Stimulated activated naive CD8-positive, alpha-beta T cell treated with anti-CD3 and anti-CD28 coated beads, Interleukin-15, Interleukin-2, amounts not matched to agents 100 ng/mL and 50 ng/mL, for 24 hours (primary cell): ENCODE results near the gene MX1.
"Not testable (repeated sequence)": the region's sequence is repeated elsewhere in the genome, so short reads cannot be mapped to it uniquely, and the experiment has no call there.

Source experiments
- H3K27ac Mint-ChIP-seq: one replicate; pipeline ENCODE4 v1.8.0; 2021; ENCODE audit warnings: mild to moderate bottlenecking, mixed read lengths
- H3K27me3 Mint-ChIP-seq: one replicate; pipeline ENCODE4 v1.8.0; 2021; ENCODE audit warnings: mixed read lengths
- H3K36me3 Mint-ChIP-seq: one replicate; pipeline ENCODE4 v1.8.0; 2021; ENCODE audit warnings: low read depth, mixed read lengths
- H3K4me1 Mint-ChIP-seq: one replicate; pipeline ENCODE4 v1.8.0; 2021; ENCODE audit warnings: low read depth, mixed read lengths
- H3K4me3 Mint-ChIP-seq: one replicate; pipeline ENCODE4 v1.8.0; 2021; ENCODE audit warnings: mild to moderate bottlenecking, mixed read lengths
- H3K9me3 Mint-ChIP-seq: one replicate; pipeline ENCODE4 v1.8.0; 2021; ENCODE audit warnings: mixed read lengths

Gene MX1

DNA sequence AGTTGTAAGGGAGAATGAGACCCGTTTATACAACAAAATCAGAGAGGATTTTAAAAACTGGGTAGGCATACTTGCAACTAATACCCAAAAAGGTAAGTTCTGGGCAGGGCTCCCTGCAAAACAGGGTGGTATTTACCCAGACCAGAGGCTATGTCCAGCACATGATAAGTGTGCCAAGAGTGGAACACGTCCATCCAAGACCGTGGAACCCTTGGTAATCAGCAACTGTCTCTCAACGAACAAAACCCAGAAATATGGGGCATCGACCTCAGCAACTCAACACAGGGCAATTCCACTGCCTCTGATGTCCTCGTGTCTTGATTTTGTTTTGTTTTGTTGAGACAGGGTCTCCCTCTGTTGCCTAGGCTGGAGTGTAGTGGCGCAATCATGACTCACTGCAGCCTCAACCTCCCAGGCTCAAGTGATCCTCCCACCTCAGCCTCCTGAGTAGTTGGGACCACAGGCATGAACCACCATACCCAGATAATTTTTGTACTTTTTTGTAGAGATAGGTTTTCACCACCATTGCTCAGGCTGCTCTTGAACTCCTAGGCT, 26.7 kb upstream of the MX1 start:
- Mint-ChIP-seq H3K27me3 (no peaks in the 10 kb centered on the region), H3K4me1 (no peaks in the 10 kb centered on the region), H3K9me3 (no peaks in the 10 kb centered on the region), H3K4me3 (no peak overlapping the region), H3K36me3 (peaks cover 52% of the 10 kb centered on the region), H3K27ac (no peak overlapping the region)

DNA sequence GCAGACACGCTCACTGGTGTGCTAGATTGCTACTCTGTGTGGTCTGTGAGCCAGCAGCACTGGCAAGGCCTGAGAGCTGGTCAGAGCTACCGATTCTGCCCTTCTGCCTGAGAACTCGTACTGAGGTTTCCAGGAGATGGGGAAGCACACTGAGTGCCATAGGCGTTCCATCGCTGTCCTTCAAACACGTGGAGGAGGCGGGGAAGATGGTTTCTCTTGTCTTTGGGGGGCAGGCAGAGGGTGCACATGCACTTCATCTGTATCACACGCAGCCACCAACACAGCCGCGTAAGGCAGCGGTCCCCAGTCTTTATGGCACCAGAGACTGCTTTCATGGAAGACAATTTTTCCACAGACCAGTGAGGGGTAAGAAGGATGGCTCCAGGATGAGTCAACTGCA, 23.8 kb upstream of the MX1 start:
- peaks cover 45% of the 10 kb centered on the region for H3K36me3 Mint-ChIP-seq
- no peaks in the 10 kb centered on the region for H3K4me1 Mint-ChIP-seq
- H3K9me3 Mint-ChIP-seq: no peaks in the 10 kb centered on the region
- no peak overlapping the region for H3K27ac Mint-ChIP-seq
- no peaks in the 10 kb centered on the region for H3K27me3 Mint-ChIP-seq
- H3K4me3 Mint-ChIP-seq: no peak overlapping the region

GRCh38 chr21:41402796-41403195, 23.2 kb upstream of the MX1 start:
- no peaks in the 10 kb centered on the region for H3K4me1 Mint-ChIP-seq
- no peaks in the 10 kb centered on the region for H3K9me3 Mint-ChIP-seq
- H3K27ac Mint-ChIP-seq: no peak overlapping the region
- peaks cover 44% of the 10 kb centered on the region for H3K36me3 Mint-ChIP-seq
- H3K27me3 Mint-ChIP-seq: no peaks in the 10 kb centered on the region
- H3K4me3 Mint-ChIP-seq: no peak overlapping the region

DNA sequence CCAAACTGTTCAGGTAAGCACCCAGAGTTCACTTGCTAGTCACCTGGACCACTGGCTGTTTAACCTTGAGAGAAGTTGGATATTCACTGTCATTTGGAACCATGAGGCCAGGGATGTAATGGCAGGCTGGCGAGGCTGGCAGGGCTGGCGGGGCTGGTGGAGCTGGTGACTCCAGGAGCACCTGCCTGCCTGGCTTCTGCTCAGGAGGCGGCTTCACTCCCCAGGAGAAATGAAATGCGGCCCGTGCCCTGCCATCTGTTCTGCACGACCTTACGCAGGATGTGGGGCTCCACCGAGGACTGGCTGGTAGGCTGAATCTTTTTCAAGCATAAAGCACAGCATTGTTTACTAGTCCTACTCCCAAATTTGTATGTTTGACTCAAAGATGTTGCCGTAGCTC, 22.7 kb upstream of the MX1 start:
- Mint-ChIP-seq H3K36me3 (peaks cover 47% of the 10 kb centered on the region), H3K4me3 (no peak overlapping the region), H3K4me1 (no peaks in the 10 kb centered on the region), H3K9me3 (no peaks in the 10 kb centered on the region), H3K27me3 (no peaks in the 10 kb centered on the region), H3K27ac (no peak overlapping the region)

- Mint-ChIP-seq H3K36me3 (peaks cover 49% of the 10 kb centered on the region), H3K4me1 (no peaks in the 10 kb centered on the region), H3K27me3 (no peaks in the 10 kb centered on the region), H3K9me3 (no peaks in the 10 kb centered on the region), H3K4me3 (no peak overlapping the region), H3K27ac (no peak overlapping the region)
Observed at GRCh38 chr21:41403966-41404365, 22.1 kb upstream of the MX1 start.

- Mint-ChIP-seq H3K4me1 (no peaks in the 10 kb centered on the region), H3K27me3 (no peaks in the 10 kb centered on the region), H3K27ac (no peak overlapping the region), H3K4me3 (no peak overlapping the region), H3K9me3 (no peaks in the 10 kb centered on the region), H3K36me3 (peaks cover 57% of the 10 kb centered on the region)
Observed at GRCh38 chr21:41405321-41405720, 20.7 kb upstream of the MX1 start.

- Mint-ChIP-seq H3K27ac (no peak overlapping the region), H3K36me3 (peaks cover 53% of the 10 kb centered on the region), H3K9me3 (no peaks in the 10 kb centered on the region), H3K4me1 (no peaks in the 10 kb centered on the region), H3K27me3 (no peaks in the 10 kb centered on the region), H3K4me3 (no peak overlapping the region)
Observed at GRCh38 chr21:41406340-41406739, 19.7 kb upstream of the MX1 start.

DNA sequence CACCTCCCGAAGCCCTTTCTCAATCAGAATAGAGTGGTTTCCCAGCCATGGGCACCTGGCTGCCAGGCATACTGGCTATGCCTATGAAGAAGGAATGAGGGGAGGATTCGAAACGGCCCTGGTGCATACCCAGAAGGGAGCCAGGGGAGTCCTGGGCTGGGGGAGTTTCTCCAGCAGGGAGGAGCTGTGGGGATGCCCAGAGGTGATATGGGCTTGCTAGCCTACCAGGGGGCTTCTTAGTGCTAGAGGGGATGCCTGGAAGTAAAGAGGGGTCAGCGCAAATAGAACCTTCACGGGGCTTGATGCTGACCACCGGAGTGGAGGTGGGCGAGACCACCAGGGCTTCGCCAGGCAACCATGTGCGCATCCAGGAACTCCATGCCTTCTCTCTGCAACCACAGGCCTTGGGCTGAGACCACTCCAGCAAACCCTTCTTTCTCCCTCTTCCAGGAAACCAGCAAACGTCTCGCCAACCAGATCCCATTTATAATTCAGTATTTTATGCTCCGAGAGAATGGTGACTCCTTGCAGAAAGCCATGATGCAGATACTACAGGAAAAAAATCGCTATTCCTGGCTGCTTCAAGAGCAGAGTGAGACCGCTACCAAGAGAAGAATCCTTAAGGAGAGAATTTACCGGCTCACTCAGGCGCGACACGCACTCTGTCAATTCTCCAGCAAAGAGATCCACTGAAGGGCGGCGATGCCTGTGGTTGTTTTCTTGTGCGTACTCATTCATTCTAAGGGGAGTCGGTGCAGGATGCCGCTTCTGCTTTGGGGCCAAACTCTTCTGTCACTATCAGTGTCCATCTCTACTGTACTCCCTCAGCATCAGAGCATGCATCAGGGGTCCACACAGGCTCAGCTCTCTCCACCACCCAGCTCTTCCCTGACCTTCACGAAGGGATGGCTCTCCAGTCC, 18.2 kb upstream of the MX1 start:
- Mint-ChIP-seq H3K27ac (no peak overlapping the region), H3K27me3 (no peaks in the 10 kb centered on the region), H3K4me3 (no peak overlapping the region), H3K36me3 (peaks cover 44% of the 10 kb centered on the region), H3K4me1 (no peaks in the 10 kb centered on the region), H3K9me3 (peaks cover 12% of the 10 kb centered on the region)

DNA sequence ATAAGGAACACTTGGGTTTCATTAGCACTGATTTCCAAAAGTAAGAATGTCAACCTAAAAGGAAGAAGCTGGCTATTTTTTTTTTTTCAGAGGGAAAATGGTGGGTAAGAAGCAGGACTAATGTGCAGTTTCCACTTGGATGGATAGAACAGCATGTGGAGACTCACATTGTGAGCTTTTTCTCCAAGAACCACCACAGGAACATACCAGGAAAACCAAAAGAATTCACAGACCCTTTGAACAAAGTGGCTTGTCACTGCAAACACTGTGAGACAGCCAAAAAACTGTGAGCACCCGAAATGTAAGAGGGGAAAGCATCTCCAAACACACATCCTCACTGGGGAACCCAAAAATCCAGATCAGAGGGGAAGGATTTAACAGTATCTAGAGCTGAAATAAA, 15.7 kb upstream of the MX1 start:
- H3K4me3 Mint-ChIP-seq: no peak overlapping the region
- H3K4me1 Mint-ChIP-seq: no peaks in the 10 kb centered on the region
- H3K36me3 Mint-ChIP-seq: peaks cover 35% of the 10 kb centered on the region
- peaks cover 24% of the 10 kb centered on the region for H3K9me3 Mint-ChIP-seq
- no peaks in the 10 kb centered on the region for H3K27me3 Mint-ChIP-seq
- no peak overlapping the region for H3K27ac Mint-ChIP-seq

DNA sequence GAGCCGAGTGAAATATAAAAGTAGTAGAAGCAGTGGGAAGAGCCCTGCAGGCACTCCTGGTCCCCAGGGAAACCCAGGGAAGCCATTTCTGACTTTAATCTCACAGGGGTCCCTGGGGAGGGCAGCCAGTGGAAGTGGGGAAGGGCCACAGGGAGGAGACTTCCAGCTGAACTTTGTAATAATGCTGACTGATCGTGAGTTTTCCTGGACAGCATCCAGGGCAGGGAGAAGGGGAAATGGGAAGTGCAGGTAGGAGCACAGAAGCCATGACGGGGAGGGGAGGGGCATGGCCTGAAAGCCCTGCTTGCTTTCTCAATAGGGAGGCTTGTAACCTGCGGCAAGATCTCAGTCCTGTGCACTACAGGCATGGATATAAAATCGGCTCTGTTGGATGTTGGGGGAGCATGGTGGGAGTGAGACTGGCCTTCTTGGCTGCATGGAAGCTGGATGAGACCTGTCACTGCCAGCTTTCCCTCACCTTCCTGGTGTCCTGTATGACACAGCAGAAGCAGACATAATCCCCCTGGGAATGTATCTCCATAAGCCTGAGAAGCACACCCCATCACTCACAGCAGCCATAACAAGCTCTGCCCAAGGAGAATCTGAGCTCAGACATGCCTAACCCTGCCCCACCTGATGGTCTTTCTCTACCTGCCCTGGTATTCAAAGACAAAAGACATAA, 15.1 kb upstream of the MX1 start:
- Mint-ChIP-seq H3K27me3 (no peaks in the 10 kb centered on the region), H3K4me3 (no peak overlapping the region), H3K9me3 (peaks cover 24% of the 10 kb centered on the region), H3K27ac (no peak overlapping the region), H3K4me1 (no peaks in the 10 kb centered on the region), H3K36me3 (peaks cover 35% of the 10 kb centered on the region)

DNA sequence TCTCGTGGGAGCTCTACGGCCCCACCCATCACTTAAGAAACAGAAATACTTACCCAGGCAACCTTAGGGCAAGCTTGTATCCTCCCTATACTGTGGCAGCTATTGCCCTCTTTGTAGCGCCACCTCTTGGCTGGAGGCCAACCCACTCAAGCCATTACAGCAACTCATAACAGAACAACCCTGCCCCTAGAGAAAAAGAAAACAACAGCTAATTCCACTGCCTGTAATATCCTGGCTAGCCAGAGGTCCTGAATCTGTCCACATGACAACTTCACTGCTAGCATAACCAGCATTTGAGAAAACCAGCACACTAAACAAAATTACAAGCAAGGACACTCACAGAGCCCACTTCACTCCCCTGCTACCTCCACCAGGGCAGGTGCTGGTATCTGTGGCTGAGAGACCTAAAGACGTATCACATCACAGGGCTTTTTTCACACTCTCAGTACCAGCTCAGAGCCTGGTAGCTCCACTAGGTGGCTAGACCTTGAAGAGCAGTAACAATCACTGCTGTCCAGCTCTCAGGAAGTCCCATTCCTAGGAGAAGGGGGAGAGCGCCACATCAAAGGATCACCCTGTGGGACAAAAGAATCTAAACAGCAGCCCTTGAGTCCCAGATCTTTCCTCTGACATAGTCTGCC, 14.5 kb upstream of the MX1 start:
- Mint-ChIP-seq H3K36me3 (peaks cover 35% of the 10 kb centered on the region), H3K4me1 (no peaks in the 10 kb centered on the region), H3K9me3 (peaks cover 24% of the 10 kb centered on the region), H3K27ac (no peak overlapping the region), H3K4me3 (no peak overlapping the region), H3K27me3 (no peaks in the 10 kb centered on the region)

- not testable (repeated sequence) for H3K4me3 Mint-ChIP-seq, H3K27ac Mint-ChIP-seq, H3K36me3 Mint-ChIP-seq, H3K27me3 Mint-ChIP-seq
- H3K4me1 Mint-ChIP-seq: peaks cover 17% of the 10 kb centered on the region
- peaks cover 20% of the 10 kb centered on the region for H3K9me3 Mint-ChIP-seq
Observed at GRCh38 chr21:41417505-41417904, 8.5 kb upstream of the MX1 start.

DNA sequence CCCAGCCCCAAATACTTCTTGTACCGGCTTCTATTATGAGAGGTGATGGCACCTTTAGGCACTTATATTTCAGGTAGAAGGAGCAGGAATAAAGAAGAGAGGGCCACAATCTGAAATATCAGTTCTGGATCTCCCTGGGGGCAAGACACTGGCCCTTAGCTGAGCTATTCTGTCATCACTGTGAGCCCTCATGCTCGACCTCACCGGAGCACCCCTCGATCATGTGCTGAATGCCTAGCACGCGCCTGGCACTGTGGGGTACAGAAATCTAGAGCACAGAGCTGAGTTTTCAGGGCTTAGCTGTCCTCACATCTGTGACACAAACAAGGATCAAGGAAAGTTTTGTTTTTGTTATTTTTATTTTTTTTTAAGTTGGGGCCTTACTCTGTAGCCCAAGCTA, 7.6 kb upstream of the MX1 start:
- Mint-ChIP-seq H3K4me1 (peaks cover 25% of the 10 kb centered on the region), H3K4me3 (no peak overlapping the region), H3K36me3 (no peaks in the 10 kb centered on the region), H3K9me3 (peaks cover 13% of the 10 kb centered on the region), H3K27me3 (no peaks in the 10 kb centered on the region), H3K27ac (peak overlapping the region; percentile 50)

GRCh38 chr21:41418956-41419680, 6.9 kb upstream of the MX1 start:
- H3K27ac Mint-ChIP-seq: no peak overlapping the region
- no peaks in the 10 kb centered on the region for H3K36me3 Mint-ChIP-seq
- H3K27me3 Mint-ChIP-seq: no peaks in the 10 kb centered on the region
- peak overlapping the region; percentile 14 for H3K4me3 Mint-ChIP-seq
- H3K4me1 Mint-ChIP-seq: peaks cover 28% of the 10 kb centered on the region
- H3K9me3 Mint-ChIP-seq: peaks cover 8% of the 10 kb centered on the region
